SH-SY5Y (cell line): ENCODE measurements around the gene HS6ST3.

Source experiments
- GATA2 ChIP-seq: IDR thresholded peaks from 2 replicates; pipeline ENCODE4 v1.6.1; 2011; ENCODE audit warnings: mild to moderate bottlenecking, low read depth, low read length
- GATA3 ChIP-seq: IDR thresholded peaks from 2 replicates; pipeline ENCODE4 v1.6.1; 2011; ENCODE audit warnings: low read depth, mild to moderate bottlenecking, low read length, moderate library complexity

DNA sequence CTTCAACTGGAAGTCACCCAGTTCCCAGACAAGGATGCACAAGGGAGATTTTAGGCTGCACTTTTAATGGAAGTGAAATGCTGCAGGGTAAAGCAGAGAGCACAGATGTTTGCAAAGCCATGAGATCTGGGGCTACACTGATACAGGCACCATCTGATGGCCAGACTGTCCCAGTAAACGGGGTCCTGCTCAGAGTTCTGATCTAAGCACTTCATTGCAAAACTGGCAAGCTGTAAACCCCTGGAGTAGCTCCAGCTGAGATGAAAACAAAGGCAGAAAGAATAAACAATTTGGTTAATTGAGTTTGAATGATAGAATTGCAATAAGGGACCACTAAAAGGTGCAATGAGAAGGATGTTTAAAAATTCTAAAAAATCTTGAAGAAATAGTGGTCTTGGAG, 707.2 kb downstream of the HS6ST3 start:
- TF ChIP-seq GATA2 (no peak), GATA3 (no peak)
